Adrenal gland (tissue), 12 donors: Measurements from ENCODE around the gene FNBP1. TPM values are rescaled to one million over a fixed set of nuclear protein-coding genes. Genes with fewer than 3 reads are reported as not detected.
A peak's percentile ranks its signal among the peaks of the same experiment; 100 is the strongest.
"Not testable (repeated sequence)": the region's sequence is repeated elsewhere in the genome, so short reads cannot be mapped to it uniquely, and the experiment has no call there.

Source experiments
- DNase-seq, 7 donors: peaks; one replicate each; pipeline ENCODE4 v3.0.0-alpha.2; 2019 to 2020
- H3K27ac ChIP-seq, 5 donors: fragments of 200-600 bp; sonication (generic) in 4 of 5; 1 replicate in 3 of 5; 2 replicates in 2 of 5; pipeline versions ENCODE4 v1.5.1 to v1.8.0; 2016 to 2020; ENCODE audit warnings: mild to moderate bottlenecking in 1 of 5
- H3K27me3 ChIP-seq: fragments of 200-600 bp; 2 replicates; pipeline ENCODE4 v1.8.0; 2021
- H3K36me3 ChIP-seq, 2 donors: fragments of 200-600 bp; replicated peaks in 1 of 2; 1 replicate in 1 of 2; 2 replicates in 1 of 2; pipeline versions ENCODE4 v1.5.1 to v1.8.0; 2018 to 2022
- H3K4me1 ChIP-seq, 2 donors: fragments of 200-600 bp; replicated peaks in 1 of 2; 1 replicate in 1 of 2; 2 replicates in 1 of 2; pipeline versions ENCODE4 v1.5.1 to v1.8.0; 2018 to 2021
- H3K4me3 ChIP-seq, 4 donors: fragments of 200-600 bp; sonication (generic) in 3 of 4; one replicate each; pipeline ENCODE4 v1.5.1; 2016 to 2018
- H3K9me3 ChIP-seq, 3 donors: fragments of 200-600 bp; sonication (generic) in 1 of 3; replicated peaks in 1 of 3; 1 replicate in 2 of 3; 2 replicates in 1 of 3; pipeline versions ENCODE4 v1.5.1 to v1.8.0; 2016 to 2021
- CTCF ChIP-seq, 6 experiments: fragments of 450-650 bp in 4 of 6; fragments of 200-600 bp in 2 of 6; sonication (generic) in 1 of 6; IDR thresholded peaks; 1 replicate in 5 of 6; 2 replicates in 1 of 6; pipeline versions ENCODE4 v1.5.1 to v1.8.0; 2016 to 2021; ENCODE audit warnings: antibody characterized with exemption in 6 of 6, mild to moderate bottlenecking in 2 of 6, moderate library complexity in 1 of 6
- POLR2A ChIP-seq, 2 donors: fragments of 450-650 bp; IDR thresholded peaks; one replicate each; pipeline ENCODE4 v1.6.1; 2017; ENCODE audit warnings: antibody characterized with exemption in 2 of 2, mild to moderate bottlenecking in 2 of 2, moderate library complexity in 1 of 2
- WGBS, 4 donors: extraction: QIAGEN DNeasy Blood & Tissue Kit in 2 of 4; methylation state at CpG; one replicate each; pipeline versions ENCODE4 v1.1.5 to v1.1.7; 2013 to 2017; 5-methylcytosine and 5-hydroxymethylcytosine counted together
- intact Hi-C, 2 donors: fragments of 100-400 bp; cut with DNase I; formaldehyde crosslinking; loops; one replicate each; pipeline versions ENCODE4 v1.14.1 to v1.15.0; 2022 to 2023
- polyA plus RNA-seq, 3 donors: library from polyadenylated mRNA; stranded (reverse); fragments of 200-250 nt in 2 of 3; fragments of 350-450 nt in 1 of 3; fragmentation: Illumina TruSeq in 1 of 3; extraction: RNeasy Lipid Tissue Mini Kit (QIAGEN cat#74804) in 1 of 3; gene quantifications; one replicate each; pipeline ENCODE4 v1.2.3, GENCODE V29; 2013 to 2014
- total RNA-seq, 9 donors: library from RNA; depleted of rRNA in 4 of 9; stranded (reverse); fragments of >200 nt in 4 of 9; fragments of 120-200 nt in 1 of 9; fragmentation: NEBNext Ultra II Directional in 1 of 9; extraction: Animal tissue kit (Norgen Biotek cat#: 25700) in 1 of 9; gene quantifications; one replicate each; pipeline versions ENCODE4 v1.1.0 to v1.2.4, GENCODE V29; 2013 to 2023
- donor health status: healthy with polysubstance abuse.
- donor health status: Bipolar disorder and iron deficiency.
- donor health status: DM: yes; HTN: yes; CAD: no.
- donor health status: DM: no; HTN: no; CAD: no.
- donor health status: DM: no; HTN: no; CAD: no.
- donor health status: DM: yes; HTN: yes; CAD: no.

Gene FNBP1
- total and polyA plus RNA-seq, 12 donors, result 15.3 to 40.4 (median 24.0) TPM

- H3K27ac ChIP-seq, result no peak overlapping the region
- no peaks in the 10 kb centered on the region for H3K27me3 ChIP-seq
- 78 to 85% (median 81%) methylated on average over 5 of the region's 5 CpGs for WGBS, 4 donors
- no peak for DNase-seq
- H3K36me3 ChIP-seq, result no peaks in the 10 kb centered on the region
- TF ChIP-seq POLR2A (IDR thresholded peaks at IDR 0.05) (no peak), CTCF (IDR thresholded peaks at IDR 0.05) (no peak)
- intact Hi-C loops, result no loop called here
- no peaks in the 10 kb centered on the region for H3K9me3 ChIP-seq
- H3K4me3 ChIP-seq, result no peak overlapping the region
- no peaks in the 10 kb centered on the region for H3K4me1 ChIP-seq
These were observed 34.5 kb downstream of the FNBP1 start for GRCh38 chr9:130008538-130008937.

- H3K9me3 ChIP-seq, H3K4me3 ChIP-seq, H3K27me3 ChIP-seq, H3K27ac ChIP-seq, DNase-seq, H3K36me3 ChIP-seq, intact Hi-C loops, H3K4me1 ChIP-seq: not testable (repeated sequence)
- WGBS, 4 donors, result 88 to 97% (median 95%) methylated on average over 6 of the region's 6 CpGs
These were observed 36.0 kb downstream of the FNBP1 start for GRCh38 chr9:130006952-130007351.

GRCh38 chr9:130003943-130004552 is 38.9 kb downstream of the FNBP1 start:
- 81 to 91% (median 83%) methylated on average over 8 of the region's 8 CpGs for WGBS, 4 donors
- no peak overlapping the region for H3K4me3 ChIP-seq
- intact Hi-C loops, result no loop called here
- H3K9me3 ChIP-seq, result no peaks in the 10 kb centered on the region
- no peaks in the 10 kb centered on the region for H3K36me3 ChIP-seq
- no peak for TF ChIP-seq POLR2A (IDR thresholded peaks at IDR 0.05)
- TF ChIP-seq CTCF (IDR thresholded peaks at IDR 0.05), result no peak
- H3K27ac ChIP-seq, result no peak overlapping the region
- no peaks in the 10 kb centered on the region for H3K4me1 ChIP-seq
- H3K27me3 ChIP-seq, result no peaks in the 10 kb centered on the region
- no peak for DNase-seq

- H3K27ac ChIP-seq, result no peak overlapping the region
- H3K27me3 ChIP-seq, result no peaks in the 10 kb centered on the region
- no peaks in the 10 kb centered on the region for H3K36me3 ChIP-seq
- WGBS, 4 donors, result 65 to 83% (median 75%) methylated on average over 5 of the region's 5 CpGs
- intact Hi-C loops, result no loop called here
- no peaks in the 10 kb centered on the region for H3K4me1 ChIP-seq
- TF ChIP-seq CTCF (IDR thresholded peaks at IDR 0.05) (no peak), POLR2A (IDR thresholded peaks at IDR 0.05) (no peak)
- no peak overlapping the region for H3K4me3 ChIP-seq
- DNase-seq, result peak in 1 of 7 donors; percentile 38
- H3K9me3 ChIP-seq, result no peaks in the 10 kb centered on the region
These were observed 40.7 kb downstream of the FNBP1 start for GRCh38 chr9:130002320-130002719.

- TF ChIP-seq POLR2A (IDR thresholded peaks at IDR 0.05), result no peak
- TF ChIP-seq CTCF (IDR thresholded peaks at IDR 0.05), result no peak
- peaks cover 0 to 3% of the 10 kb centered on the region in 2 donors for H3K4me1 ChIP-seq
- no peaks in the 10 kb centered on the region for H3K36me3 ChIP-seq
- WGBS, 4 donors, result 68 to 76% (median 74%) methylated on average over 7 of the region's 7 CpGs
- H3K27me3 ChIP-seq, result no peaks in the 10 kb centered on the region
- H3K4me3 ChIP-seq, result no peak overlapping the region
- H3K9me3 ChIP-seq, result no peaks in the 10 kb centered on the region
- H3K27ac ChIP-seq, result no peak overlapping the region
- no peak for DNase-seq
- intact Hi-C loops, result no loop called here
These were observed 41.8 kb downstream of the FNBP1 start for GRCh38 chr9:130001190-130001589.
